ENCODE data around the gene KYAT1.
A peak's percentile ranks its signal among the peaks of the same experiment; 100 is the strongest.
"Not testable (repeated sequence)": the region's sequence is repeated elsewhere in the genome, so short reads cannot be mapped to it uniquely, and the experiment has no call there.

The KYAT1 gene

DNA sequence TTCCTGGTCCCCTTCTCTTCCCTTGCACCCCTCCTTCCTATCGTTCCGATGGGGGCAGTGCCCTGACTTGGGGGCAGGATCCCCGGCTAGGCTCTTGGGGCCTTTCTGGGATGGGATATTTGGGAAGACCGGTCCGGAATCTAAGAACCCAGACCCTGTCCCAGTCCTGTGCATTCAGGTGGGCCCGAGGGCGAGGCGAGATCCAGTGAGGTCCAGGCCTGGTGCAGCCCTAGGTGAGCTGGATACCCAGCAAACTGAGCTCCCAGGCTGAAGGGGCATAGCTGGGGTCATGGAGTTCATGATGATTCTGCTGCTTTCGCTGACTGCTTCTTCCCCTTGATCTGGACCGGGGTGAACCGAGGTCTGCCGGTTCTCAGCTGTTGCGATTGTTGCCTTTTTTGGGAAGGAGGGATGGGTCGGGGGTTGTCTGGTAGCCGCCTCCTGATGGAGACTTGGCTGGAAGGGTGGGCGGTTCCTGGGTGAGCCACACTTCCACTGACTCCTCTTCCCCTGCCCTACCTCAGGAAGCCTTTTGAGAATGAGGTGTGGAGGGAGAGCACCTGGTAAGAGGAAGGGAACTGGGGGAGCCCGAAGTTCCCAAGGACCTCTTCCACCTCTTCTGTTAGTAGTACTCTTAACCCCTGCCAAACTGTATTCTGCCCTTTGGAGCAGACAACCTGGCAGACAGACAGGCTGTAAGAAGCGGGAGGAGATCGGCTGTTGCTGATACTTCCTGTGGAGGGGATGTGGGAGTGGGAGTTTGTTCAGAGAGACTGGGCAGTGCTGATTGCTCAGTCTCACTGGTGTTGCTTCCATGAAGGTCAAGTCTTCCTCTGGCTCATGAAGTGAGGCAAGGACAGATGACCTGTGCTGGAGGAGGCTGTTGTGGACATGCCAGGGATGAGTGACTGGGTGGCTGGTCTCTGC, 1.2 kb upstream of the KYAT1 start:
- DNase-seq: peak in 1 of 2 experiments; percentile 30

DNA sequence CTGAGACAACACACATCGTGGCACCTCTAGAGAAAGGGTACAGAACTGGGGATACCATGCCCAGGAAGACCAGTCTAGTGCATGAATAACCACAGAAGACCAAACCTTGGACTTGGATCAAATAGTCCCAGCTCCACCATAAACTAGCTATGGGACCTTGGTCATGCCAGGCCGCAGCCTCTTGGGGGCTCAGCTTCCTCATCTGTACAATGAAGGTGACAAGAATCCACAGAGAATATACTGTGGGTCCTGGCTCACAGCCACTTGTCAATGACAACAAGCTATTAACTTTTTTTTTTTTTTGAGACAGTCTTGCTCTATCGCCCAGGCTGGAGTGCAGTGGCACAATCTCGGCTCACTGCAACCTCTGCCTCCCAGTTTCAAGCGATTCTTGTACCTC, 3.9 kb downstream of the KYAT1 start:
- no peak for DNase-seq

DNA sequence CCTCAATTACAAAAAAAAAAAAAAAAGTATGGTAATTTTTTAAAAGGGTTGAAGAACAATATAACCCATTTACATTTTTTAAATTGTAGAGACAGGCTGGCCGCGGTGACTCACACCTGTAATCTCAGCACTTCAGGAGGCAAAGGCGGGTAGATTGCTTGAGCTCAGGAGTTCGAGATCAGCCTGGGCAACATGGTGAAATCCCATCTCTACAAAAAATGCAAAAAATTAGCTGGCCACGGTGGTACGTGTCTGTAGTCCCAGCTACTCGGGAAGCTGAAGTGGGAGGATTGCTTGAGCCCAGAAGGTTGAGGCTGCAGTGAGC, 10.8 kb downstream of the KYAT1 start:
- DNase-seq: not testable (repeated sequence)

DNA sequence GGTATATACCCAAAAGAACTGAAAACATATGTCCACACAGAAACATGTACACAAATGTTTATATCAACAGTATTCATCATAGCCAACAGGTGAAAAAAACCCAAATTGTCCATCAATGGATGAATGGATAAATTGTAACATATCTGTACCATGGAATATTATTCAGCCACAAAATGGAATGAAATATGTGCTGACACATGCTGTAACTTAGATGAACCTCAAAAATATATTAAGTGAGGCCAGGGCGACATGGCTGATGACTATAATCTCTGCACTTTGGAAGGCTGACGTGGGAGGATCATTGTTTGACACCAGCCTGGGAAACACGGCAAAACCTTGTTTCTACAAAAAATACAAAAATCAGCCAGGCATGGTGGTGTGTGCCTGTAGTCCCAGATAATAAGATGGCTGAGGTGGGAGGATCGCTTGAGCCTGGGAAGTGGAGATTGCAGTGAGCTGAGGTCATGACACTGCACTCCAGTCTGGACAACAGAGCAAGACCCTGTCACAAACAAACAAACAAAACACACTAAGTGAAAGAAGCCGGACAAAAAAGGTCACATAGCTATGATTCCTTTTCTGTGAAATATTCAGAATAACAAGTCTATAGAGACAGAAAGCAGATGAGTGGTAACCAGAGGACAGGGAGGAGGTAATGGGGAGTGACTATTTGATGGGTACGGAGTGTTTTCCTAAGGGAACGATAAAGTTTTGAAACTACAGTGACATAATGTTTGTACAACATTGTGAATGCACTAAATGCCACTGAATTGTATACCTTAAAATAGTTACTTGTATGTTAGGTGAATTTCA, 11.4 kb downstream of the KYAT1 start:
- no peak for DNase-seq

DNA sequence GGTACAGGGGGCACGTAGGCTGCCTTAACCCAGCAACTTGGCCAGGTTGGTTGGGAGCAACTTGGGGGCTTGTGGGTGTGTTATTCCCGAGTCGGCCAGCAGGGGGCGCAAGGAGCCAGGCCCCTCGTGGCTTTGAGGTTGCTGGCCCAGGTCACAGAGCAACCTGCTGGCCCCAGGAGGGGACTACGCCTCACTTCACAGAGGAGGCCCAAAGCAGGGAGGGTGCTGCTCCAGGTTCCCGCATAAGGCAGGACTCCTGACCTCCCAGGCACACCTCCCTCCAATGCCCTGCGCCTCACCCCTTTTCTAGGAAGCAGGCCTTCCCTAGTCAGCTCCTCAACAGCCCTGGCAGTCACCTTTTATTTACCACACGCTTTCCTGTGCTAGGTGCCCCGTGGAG, 18.1 kb downstream of the KYAT1 start:
- DNase-seq: peak; percentile 14 to 68

DNA sequence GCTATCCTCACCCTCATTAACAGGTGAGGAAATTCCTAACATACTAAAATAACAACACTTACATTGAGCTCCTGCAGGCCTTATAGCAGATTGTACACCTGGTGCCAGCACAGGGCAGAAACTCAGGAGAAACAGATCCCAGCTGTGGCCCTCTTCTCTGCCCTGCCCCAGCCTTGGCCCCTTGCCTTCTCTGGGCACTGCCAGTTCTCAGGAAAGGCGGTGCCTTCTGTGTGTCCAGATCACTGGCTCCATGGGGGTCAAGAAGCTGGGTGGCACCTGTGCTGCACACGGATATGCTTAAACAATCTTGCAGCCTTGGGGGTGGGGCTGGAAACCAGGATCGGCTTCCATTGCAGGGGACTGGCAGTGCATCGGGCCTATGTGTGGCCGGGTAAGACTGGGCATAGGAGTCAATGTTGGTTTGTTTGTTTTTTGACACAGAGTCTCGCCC, 19.3 kb downstream of the KYAT1 start:
- DNase-seq: no peak

DNA sequence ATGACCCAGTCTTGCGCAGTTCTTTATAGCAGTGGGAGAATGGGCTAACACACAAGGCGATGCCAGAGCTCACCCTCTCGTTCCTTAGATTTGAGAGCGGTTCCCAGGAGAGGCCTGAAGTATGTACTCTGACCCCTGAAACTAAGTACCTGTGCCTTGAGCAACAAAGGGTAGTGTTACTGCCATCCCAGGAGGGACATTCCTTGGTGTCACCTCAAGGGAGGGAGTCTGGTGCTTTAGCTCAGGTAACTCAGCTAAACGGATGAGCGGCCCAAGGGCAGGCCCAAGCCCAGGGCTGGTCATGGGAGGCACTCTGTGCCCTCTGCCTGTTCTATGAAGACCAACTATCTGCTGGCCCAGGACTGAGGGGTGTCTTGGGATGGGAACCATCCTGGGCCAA, 20.2 kb downstream of the KYAT1 start:
- DNase-seq: no peak

DNA sequence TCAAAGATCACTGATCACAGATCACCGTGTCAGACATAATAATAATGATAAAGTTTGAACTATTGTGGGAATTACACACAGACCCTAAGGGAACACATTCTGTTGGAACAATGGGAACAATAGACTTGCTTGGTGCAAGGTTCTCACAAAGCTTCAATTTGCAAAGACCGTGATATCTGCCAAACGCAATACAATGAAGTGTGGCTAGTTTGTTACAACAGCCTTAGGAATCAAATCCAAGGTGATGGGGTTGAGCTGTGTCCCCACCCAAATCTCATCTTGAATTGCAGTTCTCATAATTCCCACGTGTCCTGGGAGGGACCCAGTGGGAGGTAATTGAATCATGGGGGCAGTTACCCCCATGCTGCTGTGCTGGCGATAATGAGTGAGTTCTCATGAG, 20.8 kb downstream of the KYAT1 start:
- no peak for DNase-seq

DNA sequence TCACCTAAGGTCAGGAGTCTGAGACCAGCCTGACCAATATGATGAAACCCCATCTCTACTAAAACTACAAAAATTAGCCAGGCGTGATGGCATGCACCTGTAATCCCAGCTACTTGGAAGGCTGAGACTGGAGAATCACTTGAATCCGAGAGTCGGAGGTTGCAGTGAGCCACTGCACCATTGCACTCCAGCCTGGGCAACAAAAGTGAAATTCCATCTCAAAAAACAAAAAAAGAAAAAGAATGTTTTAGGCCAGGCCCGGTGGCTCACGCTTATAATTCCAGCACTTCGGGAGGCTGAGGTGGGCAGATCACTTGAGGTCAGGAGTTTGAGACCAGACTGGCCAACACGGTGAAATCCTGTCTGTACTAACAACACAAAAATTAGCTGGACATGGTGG, 23.3 kb downstream of the KYAT1 start:
- DNase-seq: not testable (repeated sequence)

DNA sequence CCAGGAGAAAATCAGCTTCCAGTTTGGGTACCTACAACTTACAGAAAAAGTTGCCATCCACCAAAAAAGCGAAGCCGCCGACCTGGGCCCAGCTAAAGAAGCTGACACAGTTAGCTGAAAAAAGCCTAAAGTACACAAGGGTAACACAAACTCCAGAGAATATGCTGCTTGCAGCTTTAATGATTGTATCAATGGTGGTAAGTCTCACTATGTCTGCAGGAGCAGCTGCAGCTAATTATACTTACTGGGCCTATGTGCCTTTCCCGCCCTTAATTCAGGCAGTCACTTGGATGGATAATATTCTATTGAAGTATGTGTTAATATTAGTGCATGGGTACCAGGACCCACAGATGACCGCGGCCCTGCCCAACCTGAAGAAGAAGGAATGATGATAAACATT, 27.3 kb downstream of the KYAT1 start:
- not testable (repeated sequence) for DNase-seq

DNA sequence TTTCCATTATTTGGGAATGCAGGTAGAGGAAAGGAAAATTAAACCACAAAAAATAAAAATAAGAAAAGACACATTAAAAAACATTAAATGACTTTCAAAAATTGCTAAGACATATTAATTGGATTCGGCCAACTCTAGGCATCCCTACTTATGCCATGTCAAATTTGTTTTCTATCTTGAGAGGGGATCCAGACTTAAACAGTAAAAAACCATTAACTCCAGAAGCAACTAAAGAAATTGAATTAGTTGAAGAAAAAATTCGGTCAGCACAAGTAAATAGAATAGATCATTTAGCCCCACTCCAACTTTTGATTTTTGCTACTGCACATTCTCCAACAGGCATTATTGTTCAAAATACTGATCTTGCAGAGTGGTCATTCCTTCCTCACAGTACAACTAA, 29.1 kb downstream of the KYAT1 start:
- DNase-seq: not testable (repeated sequence)

DNA sequence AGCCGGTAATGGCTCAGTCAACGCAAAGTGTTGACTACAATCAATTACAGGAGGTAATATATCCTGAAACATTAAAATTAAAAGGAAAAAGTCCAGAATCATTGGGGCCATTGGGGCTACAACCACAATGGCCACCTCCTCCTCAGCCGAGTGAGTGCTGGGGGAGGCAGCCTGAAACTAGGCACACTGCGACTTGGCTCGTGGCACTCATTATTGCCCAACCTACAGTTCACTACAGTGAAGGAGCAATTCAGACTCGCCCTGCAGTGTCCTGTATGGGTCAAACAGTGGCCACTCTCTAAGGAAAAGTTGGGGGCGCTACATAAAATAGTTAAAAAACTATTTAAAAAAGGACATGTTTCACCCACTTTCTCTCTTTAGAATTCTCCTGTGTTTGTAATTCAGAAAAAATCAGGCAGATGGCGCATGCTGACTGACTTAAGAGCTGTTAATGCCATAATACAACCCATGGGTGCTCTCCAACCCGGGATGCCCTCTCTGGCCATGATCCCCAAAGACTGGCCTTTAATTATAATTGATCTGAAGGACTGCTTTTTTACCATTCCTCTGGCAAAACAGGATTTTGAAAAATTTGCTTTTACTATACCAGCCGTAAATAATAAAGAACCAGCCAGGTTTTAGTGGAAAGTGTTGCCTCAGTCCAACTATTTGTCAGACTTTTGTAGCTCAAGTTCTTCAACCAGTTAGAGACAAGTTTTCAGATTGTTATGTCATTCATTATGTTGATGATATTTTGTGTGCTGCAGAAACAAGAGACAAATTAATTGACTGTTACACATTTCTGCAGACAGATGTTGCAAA, 29.8 kb downstream of the KYAT1 start:
- peak in 1 of 2 experiments; percentile 45 for DNase-seq

DNA sequence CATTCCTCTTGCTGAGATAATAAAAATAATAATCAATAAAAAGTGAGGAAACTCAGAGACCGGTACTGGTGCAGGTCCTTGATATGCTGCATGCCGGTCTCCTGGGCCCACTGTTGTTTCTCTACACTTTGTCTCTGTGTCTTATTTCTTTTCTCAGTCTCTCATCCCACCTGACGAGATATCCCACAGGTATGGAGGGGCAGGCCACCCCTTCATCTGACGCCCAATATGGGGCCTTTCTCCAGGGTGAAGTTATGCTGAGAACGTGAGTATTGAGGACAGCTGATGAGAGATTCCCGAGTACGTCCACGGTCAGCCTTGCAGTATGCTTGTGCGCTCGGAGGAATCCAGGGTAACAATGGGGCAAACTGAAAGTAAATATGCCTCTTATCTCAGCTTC, 30.7 kb downstream of the KYAT1 start:
- DNase-seq: not testable (repeated sequence)

DNA sequence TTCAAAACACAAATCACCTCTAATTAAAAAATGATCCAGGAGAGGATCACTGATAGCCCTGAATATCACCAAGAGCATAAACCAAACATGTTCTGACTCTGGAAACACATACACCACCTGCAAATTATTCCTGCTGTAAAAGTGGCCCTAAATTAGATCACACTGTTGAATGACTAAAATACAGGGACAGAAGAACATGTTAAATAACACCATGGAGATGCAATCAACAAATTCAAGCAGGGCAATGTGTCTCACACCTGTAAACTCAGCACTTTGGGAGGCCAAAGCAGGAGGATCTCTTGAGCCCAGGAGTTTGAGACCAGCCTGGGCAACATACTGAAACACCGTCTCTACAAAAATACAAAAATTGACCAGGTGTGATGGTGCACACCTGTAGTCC, 33.9 kb downstream of the KYAT1 start:
- DNase-seq: no peak

DNA sequence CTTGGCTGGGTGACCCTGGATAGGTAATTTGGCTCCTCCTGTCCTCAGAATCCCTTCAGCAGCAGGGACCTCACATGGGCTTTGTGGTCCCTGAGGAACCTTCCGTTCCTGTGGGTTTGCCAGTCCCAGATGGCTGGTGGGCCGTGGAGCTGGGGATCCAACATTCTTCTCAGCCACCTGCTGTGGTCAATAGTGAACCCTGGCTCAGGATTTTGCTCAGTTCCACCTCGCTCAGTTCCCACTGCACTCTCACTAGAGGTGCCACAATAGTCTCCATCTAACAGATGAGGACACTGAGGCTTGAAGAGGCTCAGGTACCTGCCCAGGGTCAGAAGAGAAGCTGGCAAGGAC, 35.1 kb downstream of the KYAT1 start:
- no peak for DNase-seq

DNA sequence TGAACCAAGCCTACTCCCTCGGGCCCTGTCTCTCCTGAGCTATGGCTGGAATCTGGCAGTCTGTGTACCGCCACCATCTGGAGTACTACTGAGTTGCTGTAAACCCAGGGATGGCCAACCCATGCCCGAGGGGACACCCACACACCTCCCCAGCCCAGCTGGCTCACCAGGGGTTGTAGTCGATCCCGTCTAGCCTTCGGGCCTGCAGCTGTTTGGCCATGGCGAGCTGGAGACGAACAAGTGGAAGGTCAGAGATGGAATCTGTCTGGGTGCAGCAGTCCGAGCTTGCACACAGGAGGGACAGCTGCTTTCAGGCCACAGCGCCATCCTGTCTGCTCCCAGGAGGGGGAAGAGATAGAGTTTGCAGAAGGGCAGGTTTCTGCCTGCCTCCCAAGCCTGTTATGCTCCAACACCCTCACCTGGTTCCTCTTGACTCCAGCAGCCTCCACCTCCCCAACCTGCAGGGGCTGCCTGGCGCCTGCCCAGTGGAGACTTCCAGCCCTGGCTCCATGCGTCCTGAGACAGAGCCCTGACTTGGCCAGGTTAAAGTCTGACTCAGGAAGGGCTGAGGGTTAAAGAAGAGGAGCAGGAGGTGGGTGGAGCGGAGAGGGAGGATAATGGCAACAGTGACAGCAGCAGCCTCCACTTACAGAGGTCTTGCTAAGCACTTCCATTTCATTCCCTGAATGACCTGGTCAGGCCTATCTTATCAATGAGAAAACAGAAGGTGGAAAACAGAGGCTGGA, 36.4 kb downstream of the KYAT1 start:
- peak; percentile 55 to 79 for DNase-seq

DNA sequence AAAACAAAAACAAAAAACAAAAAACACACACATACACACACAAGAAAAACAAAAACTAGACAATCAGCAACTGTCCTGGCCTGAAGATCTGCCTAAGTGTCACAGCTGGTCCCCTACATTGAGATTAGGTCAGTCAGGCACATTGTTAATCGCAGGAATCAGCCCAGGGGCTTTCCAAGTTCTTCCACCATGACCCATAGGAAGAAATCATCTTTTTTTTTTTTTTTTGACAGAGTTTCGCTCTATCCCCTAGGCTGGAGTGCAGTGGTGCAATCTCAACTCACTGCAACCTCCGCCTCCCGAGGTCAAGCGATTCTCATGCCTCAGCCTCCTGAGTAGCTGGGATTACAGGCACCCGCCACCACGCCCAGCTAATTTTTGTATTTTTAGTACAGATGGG, 38.6 kb downstream of the KYAT1 start:
- DNase-seq: not testable (repeated sequence)

DNA sequence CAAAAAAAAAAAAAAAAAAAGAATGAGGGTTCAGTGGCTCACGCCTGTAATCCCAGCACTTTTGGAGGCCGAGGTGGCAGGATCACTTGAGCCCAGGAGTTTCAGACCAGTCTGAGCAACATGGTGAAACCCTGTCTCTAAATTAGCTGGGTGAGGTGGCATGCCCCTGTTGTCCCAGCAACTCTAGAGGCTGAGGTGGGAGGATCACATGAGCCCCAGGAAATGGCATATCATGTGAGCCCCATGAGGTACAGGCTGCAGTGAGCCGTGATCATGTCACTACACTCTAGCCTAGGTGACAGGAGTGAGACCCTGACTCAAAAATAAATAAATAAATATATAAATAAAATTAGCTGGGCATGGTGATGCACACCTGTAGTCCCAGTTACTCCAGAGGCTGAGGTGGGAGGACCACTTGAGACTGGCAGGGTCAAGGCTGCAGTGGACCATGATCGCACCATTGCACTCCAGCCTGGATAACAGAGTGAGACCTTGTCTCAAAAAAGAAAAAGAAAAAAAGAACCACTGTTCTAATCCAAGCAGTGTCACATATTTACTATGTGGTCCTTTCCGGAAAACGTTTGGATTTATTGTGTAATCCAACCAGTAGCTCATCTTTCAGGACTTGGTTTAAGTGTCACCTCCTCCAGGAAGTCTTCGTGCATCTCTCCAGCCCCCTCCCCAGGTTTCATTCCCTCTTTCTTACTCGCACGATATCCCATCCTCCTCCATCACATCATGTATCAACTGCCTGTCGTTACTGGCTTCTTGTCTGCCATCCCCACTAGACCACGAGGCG, 39.9 kb downstream of the KYAT1 start:
- DNase-seq: no peak

DNA sequence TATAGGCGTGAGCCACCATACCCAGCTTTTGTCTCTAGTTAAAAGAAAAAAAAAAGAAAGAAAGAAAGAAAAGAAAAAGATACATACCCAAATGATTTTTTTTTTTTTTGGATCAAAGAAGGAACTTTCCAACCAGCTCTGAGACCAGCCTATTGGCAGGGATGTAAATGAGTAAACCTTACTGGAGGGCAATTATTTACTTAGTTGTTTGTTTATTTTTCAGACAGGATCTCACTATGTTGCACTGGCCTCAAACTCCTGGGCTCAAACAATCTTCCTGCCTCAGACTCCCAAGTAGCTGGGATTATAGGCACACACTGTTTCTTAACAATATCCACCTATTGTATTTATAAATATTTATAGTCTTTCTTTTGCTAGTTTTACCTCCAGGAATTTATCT, 41.2 kb downstream of the KYAT1 start:
- DNase-seq: no peak

DNA sequence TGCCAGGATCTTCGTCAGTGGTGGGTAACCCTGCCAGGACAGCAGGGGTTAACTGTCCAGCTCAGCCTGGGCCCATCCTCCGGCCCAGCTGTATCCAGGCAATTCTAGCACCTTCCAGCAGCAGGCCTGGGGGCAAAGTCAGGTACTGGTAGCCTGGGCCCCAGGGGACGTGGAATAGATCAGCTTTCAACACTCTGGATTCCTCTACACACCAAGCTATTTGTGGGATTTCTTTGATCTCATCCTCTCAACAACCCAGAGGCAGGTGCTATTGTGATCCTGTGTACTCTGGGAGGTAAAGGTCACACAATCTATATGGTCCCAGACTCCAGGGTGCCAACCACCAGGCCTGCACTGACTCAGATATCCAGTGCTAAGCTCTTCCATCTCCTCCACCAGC, 43.4 kb downstream of the KYAT1 start:
- no peak for DNase-seq

DNA sequence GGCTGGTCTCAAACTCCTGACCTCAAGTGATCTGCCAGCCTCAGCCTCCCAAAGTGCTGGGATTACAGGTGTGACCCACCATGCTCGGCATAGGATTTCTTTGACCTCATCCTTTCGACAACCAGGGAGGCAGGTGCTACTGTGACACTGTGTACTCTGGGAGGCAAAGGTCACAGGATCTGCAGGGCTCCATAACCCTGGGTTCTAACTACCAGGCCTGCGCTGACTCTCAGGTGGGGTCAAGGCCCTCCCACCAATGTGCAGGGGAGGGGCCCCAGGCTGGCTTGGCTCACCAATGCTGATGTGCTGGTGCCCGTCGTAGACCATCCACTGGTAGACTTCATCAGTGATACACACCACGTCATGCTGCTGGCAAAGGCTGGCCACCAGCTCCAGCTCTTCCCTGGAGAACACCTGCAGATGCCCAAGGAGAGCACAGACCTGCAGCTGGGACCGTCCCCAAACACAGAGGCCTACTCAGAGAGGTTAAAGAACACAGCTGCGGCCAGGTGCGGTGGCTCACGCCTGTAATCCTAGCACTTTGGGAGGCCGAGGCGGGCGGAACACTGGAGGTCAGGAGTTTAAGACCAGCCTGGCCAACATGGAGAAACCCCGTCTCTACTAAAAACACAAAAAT, 45.1 kb downstream of the KYAT1 start:
- no peak for DNase-seq
